ENCODE data around the gene CERS4.
"Not testable (repeated sequence)": the region's sequence is repeated elsewhere in the genome, so short reads cannot be mapped to it uniquely, and the experiment has no call there.

The CERS4 gene

DNA sequence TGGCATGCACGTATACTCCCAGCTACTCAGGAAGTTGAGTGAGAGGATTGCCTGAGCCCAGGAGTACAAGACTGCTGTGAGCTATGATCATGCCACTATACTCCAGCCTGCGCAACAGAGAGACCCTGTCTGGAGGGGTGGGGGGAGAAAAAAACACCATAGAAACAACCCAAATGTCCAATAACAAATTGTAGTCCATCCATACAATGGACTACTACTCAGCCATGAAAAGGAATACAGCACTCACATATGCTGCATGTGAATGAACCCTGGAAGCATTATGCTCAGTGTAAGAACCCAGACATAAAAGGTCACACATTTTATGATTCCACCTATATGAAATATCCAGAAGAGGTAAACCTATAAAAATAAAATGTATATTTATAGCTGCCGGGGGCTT lies 56.7 kb downstream of the CERS4 start:
- no peak for DNase-seq (ENCODE audit: low spot score)

DNA sequence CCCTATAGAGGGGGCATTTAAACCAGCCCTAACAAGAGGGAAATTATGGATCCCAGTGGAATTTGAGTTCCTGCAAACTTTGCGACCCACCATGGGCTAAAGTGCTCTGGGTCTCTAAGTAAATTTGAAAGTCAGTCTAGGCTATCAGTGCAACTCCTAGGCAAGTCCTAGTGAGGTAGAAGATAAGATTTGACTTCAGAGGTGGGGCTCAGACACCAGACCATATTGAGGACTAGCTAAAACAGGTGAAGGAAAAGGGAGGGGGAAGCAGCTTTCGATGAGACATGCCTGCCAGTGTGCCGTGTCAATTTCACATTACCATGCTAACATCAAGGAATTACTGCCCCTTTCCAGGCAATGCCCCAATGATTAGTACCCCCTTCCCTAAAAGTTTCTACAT lies 60.6 kb downstream of the CERS4 start:
- no peak for DNase-seq (ENCODE audit: low spot score)

DNA sequence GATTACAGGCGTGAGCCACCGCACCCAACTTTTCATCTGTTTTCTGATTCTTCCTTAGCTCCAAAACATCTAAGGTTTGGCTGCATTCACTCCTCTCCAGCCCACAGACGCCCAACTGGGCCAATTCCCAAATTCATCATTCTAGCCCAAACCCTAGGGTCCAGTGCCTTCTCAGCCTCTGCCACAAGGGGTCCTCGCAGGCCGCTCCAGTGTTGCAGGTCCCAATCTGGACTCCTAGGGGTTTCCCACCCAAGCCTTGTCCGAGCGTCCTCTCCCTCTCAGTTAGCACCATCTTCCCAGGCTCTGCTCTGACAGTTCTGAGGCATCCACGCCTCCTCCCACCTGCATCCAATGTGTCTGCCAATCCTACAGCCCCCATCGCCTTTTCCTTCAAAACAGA lies 67.3 kb downstream of the CERS4 start:
- DNase-seq (ENCODE audit: low spot score) = not testable (repeated sequence)

DNA sequence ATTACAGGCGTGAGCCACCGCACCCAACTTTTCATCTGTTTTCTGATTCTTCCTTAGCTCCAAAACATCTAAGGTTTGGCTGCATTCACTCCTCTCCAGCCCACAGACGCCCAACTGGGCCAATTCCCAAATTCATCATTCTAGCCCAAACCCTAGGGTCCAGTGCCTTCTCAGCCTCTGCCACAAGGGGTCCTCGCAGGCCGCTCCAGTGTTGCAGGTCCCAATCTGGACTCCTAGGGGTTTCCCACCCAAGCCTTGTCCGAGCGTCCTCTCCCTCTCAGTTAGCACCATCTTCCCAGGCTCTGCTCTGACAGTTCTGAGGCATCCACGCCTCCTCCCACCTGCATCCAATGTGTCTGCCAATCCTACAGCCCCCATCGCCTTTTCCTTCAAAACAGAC lies 82.2 kb downstream of the CERS4 start:
- DNase-seq (ENCODE audit: low spot score) = not testable (repeated sequence)

DNA sequence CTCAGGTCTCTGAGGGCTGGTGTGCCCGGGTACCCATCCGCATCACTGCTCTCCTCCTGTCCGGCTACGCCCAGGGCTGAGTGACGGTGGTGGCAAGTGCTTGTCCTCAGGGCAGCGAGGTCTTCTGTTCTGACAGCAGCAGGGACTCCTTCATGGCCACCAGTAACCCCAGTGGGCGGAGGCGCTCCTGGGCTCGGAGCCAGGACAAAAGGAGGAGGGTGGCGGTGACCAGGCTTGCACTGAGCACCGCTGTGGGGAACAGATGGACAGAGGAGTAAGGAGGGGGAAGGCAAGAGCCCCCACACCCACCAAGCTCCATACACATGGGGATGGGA lies 93.2 kb downstream of the CERS4 start:
- DNase-seq (ENCODE audit: low spot score) = no peak

DNA sequence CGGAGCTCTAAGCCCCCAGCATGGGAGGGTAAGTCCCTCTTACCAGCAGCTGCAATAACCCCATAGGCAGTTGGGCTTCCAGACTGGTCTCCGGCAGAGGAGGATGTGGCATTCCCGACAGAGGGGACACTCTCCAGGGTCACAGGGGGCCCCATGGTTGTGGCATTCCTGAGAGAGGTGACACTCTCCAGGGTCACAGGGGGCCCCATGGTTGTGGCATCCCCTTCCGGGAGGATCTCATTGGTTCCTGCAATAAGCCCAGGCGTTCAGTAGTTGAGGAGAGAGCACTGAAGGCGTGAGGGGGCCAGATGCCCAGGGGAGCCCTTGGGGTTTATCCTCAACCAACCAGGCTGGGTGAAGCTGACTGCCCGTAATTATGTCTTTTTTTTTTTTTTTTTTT lies 93.6 kb downstream of the CERS4 start:
- no peak for DNase-seq (ENCODE audit: low spot score)

DNA sequence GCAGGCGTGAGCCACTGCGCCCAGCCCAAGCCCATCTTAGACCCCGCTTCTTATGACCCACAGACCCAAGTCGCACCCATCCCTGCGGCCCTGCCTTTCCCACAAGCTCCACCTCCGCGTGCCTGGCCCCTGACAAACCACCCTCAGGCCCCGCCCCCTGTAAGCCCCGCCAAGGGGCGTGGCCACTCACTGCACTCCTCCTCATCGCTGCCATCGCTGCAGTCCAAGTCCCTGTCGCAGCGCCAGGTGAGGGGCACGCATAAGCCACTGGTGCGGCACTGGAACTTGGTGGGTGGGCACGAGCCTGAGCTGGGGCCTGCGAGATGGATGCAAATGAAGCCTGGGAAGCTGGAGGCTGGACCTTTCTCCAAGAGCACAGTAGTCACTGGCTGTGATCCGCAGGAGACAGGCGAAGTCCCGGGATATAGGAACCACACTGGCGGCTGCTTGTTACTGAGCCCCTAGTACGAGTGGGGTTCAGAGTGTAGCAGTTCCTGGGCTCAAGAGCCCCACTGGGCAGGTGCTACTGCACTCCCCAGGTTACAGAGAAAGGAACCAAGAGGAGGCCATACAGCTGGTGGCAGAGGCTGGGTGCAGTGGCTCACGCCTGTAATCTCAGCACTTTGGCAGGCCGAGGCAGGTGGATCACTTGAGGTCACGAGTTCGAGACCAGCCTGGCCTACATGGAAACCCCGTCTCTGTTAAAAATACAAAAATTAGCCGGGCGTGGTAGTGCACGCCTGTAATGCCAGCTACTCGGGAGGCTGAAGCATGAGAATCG lies 95.9 kb downstream of the CERS4 start:
- no peak for DNase-seq (ENCODE audit: low spot score)

DNA sequence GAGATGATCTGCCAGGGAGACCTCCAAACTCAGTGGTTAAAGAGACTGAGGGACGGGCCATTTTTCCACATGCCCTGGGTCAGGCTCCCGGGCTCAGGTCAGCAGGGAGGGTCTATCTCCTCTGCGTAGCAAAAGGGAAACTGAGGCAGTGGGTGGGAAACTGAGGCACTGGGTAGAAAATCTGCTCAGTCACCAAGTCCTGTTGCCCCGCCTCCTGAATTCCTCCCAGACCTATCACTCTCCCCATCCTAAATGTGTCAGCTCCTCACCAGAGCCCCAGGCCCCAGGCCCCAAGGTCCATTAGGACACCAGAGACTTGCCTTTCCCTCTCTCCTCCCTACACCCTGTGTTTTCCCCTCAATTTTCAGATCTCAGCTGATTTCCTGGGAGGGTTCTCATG lies 96.6 kb downstream of the CERS4 start:
- no peak for DNase-seq (ENCODE audit: low spot score)

DNA sequence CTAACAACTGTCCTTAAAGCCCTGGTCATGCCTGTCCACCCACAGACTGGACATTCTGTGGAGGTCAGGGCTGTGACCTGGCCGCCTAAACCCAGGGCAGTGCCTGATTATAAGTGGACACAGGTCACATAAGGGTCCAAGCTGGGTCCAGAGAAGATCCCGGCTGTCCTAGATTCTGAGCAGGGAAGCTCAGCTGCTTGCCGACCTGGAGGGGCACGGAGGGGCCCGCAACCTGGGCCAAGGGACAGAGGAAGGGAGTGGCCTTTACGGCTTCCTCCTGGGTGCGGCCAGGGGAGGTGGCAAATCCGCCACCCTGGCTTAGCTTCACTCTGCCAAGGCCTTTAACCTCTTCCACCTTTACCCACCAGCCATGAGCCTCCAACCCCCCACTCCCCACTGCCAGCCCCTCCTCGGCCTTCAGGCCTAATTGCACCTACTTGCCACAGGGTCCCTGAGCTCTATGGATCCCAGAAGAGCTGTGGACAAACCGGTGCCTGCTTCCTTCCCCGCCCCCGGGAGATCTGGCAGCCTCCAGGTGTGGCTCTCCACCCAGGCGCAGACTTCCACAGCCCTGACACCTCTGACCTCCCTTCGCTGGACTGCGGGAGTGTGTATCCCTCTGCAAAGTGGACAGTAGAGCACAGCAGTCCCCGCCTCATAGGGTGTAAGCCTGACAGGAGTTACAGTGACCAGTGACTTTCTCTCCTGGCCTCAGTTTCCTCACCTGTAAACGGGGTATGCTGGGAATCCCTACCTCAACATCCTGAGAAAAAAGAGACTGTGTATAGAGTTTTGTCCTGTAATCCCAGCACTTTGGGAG lies 97.3 kb downstream of the CERS4 start:
- DNase-seq (ENCODE audit: low spot score) = no peak

DNA sequence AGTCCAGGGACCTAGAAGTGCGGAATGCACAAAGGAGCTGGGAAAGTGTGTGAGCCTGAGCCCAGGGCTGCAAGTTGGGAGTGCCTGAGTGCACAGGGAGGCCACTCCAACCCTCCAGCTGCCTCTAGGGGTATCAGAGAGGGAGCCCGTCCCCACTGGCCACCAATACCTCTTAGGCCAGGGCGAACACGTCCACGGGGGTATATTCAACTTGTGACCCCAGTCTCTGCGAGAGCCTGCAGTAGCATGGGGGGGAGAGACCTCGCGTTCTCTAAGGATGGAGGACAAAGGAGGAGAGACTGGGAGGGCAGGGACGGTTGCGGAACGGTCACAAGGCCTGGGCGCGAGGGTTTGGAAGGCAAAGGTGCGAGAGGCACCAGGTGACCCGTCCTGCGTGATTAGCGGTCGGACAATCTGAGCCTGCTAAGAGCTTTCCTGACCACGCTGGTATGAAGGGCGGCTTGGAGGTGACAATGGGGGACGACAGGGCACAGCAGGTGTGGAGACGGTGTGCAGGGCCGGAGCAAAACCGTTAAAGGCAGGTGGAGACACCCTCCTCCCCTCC lies 98.3 kb downstream of the CERS4 start:
- no peak for DNase-seq (ENCODE audit: low spot score)

DNA sequence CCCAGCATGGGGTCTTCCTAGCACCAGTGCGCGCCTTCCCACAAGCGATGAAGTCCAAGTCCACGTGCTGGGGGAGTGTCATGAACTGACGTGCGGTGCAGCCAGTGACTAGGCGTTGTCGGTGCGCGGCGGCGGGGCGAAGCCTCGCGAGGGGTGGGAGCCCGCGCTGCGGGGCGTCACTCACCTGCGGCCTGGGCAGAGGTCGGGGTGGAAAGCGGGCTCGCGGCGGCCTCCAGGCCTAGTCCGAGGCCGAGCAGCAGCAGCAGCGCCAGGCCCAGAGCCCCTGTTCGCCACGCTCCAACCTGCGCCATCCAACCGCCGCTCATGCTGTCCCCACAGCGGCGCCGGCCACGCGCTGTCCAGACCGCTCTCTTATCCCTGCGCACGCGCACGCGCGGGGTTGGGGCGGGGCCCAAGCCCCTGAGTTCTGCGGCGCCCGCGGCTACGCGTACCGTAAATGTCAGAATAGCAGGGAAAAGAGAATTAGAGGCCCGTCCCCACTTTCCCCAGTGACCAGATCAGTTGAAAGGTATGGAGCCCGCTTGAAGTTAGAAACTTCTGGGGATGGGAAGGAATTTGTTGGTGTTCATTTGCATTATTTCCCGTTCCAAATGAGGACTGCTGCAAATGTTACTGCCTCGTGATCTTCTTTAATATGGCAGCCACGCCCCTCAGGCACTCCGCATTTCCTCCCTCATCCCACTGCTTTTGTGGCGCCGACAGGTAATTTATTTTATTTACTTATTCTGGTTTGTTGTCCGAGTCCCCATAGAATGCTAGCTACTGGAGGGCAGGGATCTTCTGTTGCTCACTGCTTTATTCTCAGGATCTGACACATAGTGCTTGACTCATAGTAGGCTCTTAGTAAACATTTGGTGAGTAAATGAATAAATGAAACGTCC lies 99.0 kb downstream of the CERS4 start, which contains the start of gene CD320:
Gene CD320 (minus strand): TSS at position 394 of the 902 bp plus-strand sequence. CDS start 68 bp downstream, at position 326.
- peak; percentile 95 for DNase-seq (ENCODE audit: low spot score)

DNA sequence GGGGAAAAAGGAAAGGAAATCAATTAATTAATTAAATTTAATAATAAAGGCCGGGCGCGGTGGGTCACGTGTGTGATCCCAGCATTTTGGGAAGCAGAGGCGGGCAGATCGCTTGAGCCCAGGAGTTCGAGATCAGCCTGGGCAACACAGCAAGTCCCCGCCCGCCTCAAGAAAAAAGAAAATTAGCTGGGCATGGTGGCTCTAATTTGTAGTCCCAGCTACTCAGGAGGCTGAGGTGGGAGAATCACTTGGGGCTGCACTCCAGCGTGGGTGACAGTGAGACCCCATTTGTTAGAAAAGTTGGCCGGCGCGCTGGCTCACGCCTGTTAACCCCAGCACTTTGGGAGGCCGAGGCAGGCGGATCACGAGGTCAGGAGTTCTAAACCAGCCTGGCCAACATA lies 99.7 kb downstream of the CERS4 start:
- DNase-seq (ENCODE audit: low spot score) = no peak

DNA sequence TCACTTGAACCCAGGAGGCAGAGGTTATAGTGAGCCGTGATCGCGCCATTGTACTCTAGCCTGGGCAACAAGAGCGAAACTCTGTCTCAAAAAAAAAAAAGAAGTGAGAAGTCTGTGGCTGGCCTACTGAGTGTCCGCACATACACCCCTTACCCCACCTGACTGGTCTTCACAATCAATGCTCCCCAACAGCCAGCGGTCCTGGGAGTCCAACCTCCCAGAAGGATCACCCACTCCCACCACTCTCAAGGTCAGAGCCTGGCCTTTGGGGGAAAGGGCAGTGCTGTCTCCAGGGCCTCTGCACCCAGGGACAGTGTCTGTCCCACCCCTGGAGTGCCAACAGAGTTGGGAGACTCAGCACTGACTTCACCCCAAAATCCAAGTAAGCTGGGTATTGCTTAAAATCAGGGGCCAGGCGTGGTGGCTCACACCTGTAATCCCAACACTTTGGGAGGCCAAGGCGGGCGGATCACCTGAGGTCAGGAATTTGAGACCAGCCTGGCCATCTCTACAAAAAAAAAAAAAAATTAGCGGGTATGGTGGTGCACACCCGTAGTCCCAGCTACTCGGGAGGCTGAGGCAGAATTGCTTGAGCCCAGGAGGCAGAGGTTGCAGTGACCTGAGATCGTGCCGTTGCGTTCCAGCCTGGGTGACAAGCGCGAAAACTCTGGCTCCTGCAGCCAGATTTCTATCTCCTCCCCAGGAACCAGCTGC lies 101.3 kb downstream of the CERS4 start:
- no peak for DNase-seq (ENCODE audit: low spot score)

DNA sequence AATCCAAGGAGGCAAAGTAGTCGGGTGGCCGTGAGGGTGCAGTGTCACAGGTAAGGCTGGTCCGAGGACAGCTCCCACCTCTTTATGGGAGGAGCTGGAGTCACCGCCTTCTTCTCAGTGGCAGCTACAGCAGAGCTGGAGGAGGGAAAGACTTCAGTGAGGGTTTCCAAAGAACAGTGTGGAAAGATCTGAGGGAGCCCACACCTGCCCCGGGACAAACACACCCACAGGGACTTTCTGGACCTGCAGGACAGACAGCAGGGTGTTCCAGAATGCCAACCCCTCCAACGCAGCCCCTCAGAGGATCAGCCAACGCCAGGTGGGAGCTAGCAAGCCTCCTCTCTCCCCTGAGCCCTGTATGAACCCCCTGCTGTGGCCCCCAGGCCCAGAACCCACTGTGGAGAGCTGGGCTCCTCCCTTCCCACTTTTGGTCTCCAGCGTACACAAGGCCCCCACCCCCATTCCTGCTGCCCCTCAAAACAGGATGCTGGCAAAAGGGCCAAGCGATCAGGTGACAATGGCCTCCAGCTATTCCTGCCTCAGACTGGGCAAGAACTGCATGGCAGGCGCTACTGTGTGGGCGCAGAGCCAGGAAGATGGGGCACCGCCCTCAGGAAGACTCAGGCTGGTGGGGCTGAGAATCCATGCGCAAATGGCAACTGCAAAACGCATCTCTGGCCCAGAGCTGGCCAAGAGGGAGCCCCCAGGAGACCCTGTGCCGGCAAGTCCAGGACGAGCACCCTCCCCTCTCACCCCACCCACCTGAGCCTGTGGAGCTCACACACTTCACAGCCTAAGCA lies 102.5 kb downstream of the CERS4 start:
- no peak for DNase-seq (ENCODE audit: low spot score)
